Nephron (organoid): ENCODE data around the gene CINP.
A peak's percentile ranks its signal among the peaks of the same experiment; 100 is the strongest.
"Not testable (repeated sequence)": the region's sequence is repeated elsewhere in the genome, so short reads cannot be mapped to it uniquely, and the experiment has no call there.

Experiments
- H3K27ac Mint-ChIP-seq, 3 experiments: 2 replicates each; pipeline ENCODE4 v1.8.0; 2020; ENCODE audit warnings: mixed read lengths in 3 of 3, mild to moderate bottlenecking in 2 of 3, moderate library complexity in 1 of 3
- H3K27me3 Mint-ChIP-seq: 2 replicates; pipeline ENCODE4 v1.8.0; 2021; ENCODE audit warnings: low read depth, mild to moderate bottlenecking, moderate library complexity, mixed read lengths
- H3K36me3 Mint-ChIP-seq: 2 replicates; pipeline ENCODE4 v1.8.0; 2020; ENCODE audit warnings: low read depth, mixed read lengths
- H3K4me1 Mint-ChIP-seq: 2 replicates; pipeline ENCODE4 v1.8.0; 2020; ENCODE audit warnings: mixed read lengths
- H3K4me3 Mint-ChIP-seq, 3 experiments: 2 replicates each; pipeline ENCODE4 v1.8.0; 2020; ENCODE audit warnings: mild to moderate bottlenecking in 3 of 3, mixed read lengths in 3 of 3, moderate library complexity in 2 of 3
- H3K9me3 Mint-ChIP-seq: 2 replicates; pipeline ENCODE4 v1.8.0; 2020; ENCODE audit warnings: mixed read lengths
- CTCF ChIP-seq, 3 experiments: fragments of 200-600 bp; sonication (generic); IDR thresholded peaks; one replicate each; pipeline ENCODE4 v1.5.0; 2021; ENCODE audit warnings: antibody characterized with exemption in 3 of 3; ENCODE audit not compliant: unreplicated experiment in 3 of 3

Gene CINP

GRCh38 chr14:102316338-102316742 lies 46.4 kb downstream of the CINP start:
- no peak for TF ChIP-seq CTCF (IDR thresholded peaks at IDR 0.05; ENCODE audit: unreplicated experiment in 3 of 3)
- Mint-ChIP-seq H3K27me3 (peaks cover 10% of the 10 kb centered on the region), H3K9me3 (no peaks in the 10 kb centered on the region), H3K36me3 (no peaks in the 10 kb centered on the region), H3K27ac (peak overlapping the region; percentile 98 to 99 (median 99)), H3K4me1 (peaks cover 54% of the 10 kb centered on the region), H3K4me3 (peak overlapping the region; percentile 94 to 97 (median 96))

GRCh38 chr14:102315121-102315520 lies 47.6 kb downstream of the CINP start:
- TF ChIP-seq CTCF (IDR thresholded peaks at IDR 0.05; ENCODE audit: unreplicated experiment in 3 of 3), result no peak
- Mint-ChIP-seq H3K27ac (peak overlapping the region; percentile 28 to 99 (median 41)), H3K4me3 (peak overlapping the region; percentile 86 to 97 (median 96)), H3K36me3 (no peaks in the 10 kb centered on the region), H3K9me3 (no peaks in the 10 kb centered on the region), H3K4me1 (peaks cover 53% of the 10 kb centered on the region), H3K27me3 (peaks cover 10% of the 10 kb centered on the region)

- Mint-ChIP-seq H3K27ac (peak overlapping the region in 1 of 3 experiments; percentile 77), H3K27me3 (peaks cover 10% of the 10 kb centered on the region), H3K9me3 (no peaks in the 10 kb centered on the region), H3K4me1 (peaks cover 50% of the 10 kb centered on the region), H3K4me3 (peak overlapping the region; percentile 86 to 97 (median 96)), H3K36me3 (no peaks in the 10 kb centered on the region)
- TF ChIP-seq CTCF (IDR thresholded peaks at IDR 0.05; ENCODE audit: unreplicated experiment in 3 of 3), result peak; percentile 98 to 99 (median 99)
Measured at GRCh38 chr14:102314242-102315011, 48.3 kb downstream of the CINP start.

- Mint-ChIP-seq H3K27me3 (no peaks in the 10 kb centered on the region), H3K9me3 (no peaks in the 10 kb centered on the region), H3K36me3 (no peaks in the 10 kb centered on the region), H3K27ac (peak within 1 kb of the TSS; percentile 44 to 96 (median 93)), H3K4me3 (peak within 1 kb of the TSS; percentile 91 to 99 (median 91)), H3K4me1 (peaks cover 16% of the 10 kb centered on the region)
- TF ChIP-seq CTCF (IDR thresholded peaks at IDR 0.05; ENCODE audit: unreplicated experiment in 3 of 3), result no peak
Measured at GRCh38 chr14:102304611-102305506, 57.8 kb downstream of the CINP start, which contains the start of gene MOK. Gene MOK (minus strand): TSS chr14:102305164. CDS start chr14:102304968, 196 bp downstream.

- H3K4me3 Mint-ChIP-seq, result peak overlapping the region; percentile 91 to 99 (median 91)
- peak overlapping the region; percentile 6 to 78 (median 52) for H3K27ac Mint-ChIP-seq
- H3K4me1 Mint-ChIP-seq, result peaks cover 16% of the 10 kb centered on the region
- H3K36me3 Mint-ChIP-seq, result peaks cover 5% of the 10 kb centered on the region
- no peaks in the 10 kb centered on the region for H3K9me3 Mint-ChIP-seq
- no peak for TF ChIP-seq CTCF (IDR thresholded peaks at IDR 0.05; ENCODE audit: unreplicated experiment in 3 of 3)
- no peaks in the 10 kb centered on the region for H3K27me3 Mint-ChIP-seq
Measured at GRCh38 chr14:102303664-102304063, 59.0 kb downstream of the CINP start.

GRCh38 chr14:102298303-102299070 lies 64.2 kb downstream of the CINP start:
- not testable (repeated sequence) for H3K27ac Mint-ChIP-seq, H3K36me3 Mint-ChIP-seq, H3K4me3 Mint-ChIP-seq, H3K9me3 Mint-ChIP-seq, H3K27me3 Mint-ChIP-seq
- H3K4me1 Mint-ChIP-seq, result peaks cover 15% of the 10 kb centered on the region
